NCI-H460 (cell line): Measurements from ENCODE around the gene IRGM. TPM values are rescaled to one million over a fixed set of nuclear protein-coding genes. Genes with fewer than 3 reads are reported as not detected.

ENCODE experiments used
- DNase-seq: peaks from one replicate; pipeline ENCODE4 v3.0.0-alpha.2; 2016; ENCODE audit warnings: low read depth; ENCODE audit errors: extremely low read depth
- total RNA-seq: library from RNA; depleted of rRNA; stranded (reverse); fragments of >200 nt; shearing (Covaris generic); gene quantifications from 2 replicates; pipeline ENCODE4 v1.2.3, GENCODE V29; 2014; rRNA removed

The IRGM gene
- total RNA-seq, 1 experiment from 2014 or later: not detected

GRCh38 chr5:150895431-150896428, 49.4 kb downstream of the IRGM start:
- DNase-seq: no peak

Other genes starting within 250 kb of the IRGM start
- gene SYNPO, start 205.9 kb upstream of the IRGM start, total RNA-seq: 11.0 and 11.3 TPM in 2 replicates
- gene MYOZ3, start 185.3 kb upstream of the IRGM start, total RNA-seq: not detected in 2 replicates
- 47.1 and 53.6 TPM in 2 replicates for gene RBM22, start 145.5 kb upstream of the IRGM start, total RNA-seq
- 65.3 and 66.4 TPM in 2 replicates for gene DCTN4, start 87.5 kb upstream of the IRGM start, total RNA-seq
- gene SMIM3, start 67.8 kb upstream of the IRGM start, total RNA-seq: 8.0 and 8.2 TPM in 2 replicates
- gene ZNF300, start 58.5 kb downstream of the IRGM start, total RNA-seq: 0.05 and 0.06 TPM in 2 replicates
- gene GPX3, start 174.1 kb downstream of the IRGM start, total RNA-seq: 47.7 and 48.8 TPM in 2 replicates
- gene TNIP1, start 234.5 kb downstream of the IRGM start, total RNA-seq: 44.0 and 48.3 TPM in 2 replicates